GM19395 (cell line): Measurements from ENCODE around the gene KCTD19.

Source experiments
- ATAC-seq: cut with Tn5 transposase; IDR thresholded peaks from one replicate; pipeline ENCODE4 v1.9.1; 2021; ENCODE audit warnings: mild to moderate bottlenecking, moderate library complexity; ENCODE audit not compliant: unreplicated experiment

Gene KCTD19

DNA sequence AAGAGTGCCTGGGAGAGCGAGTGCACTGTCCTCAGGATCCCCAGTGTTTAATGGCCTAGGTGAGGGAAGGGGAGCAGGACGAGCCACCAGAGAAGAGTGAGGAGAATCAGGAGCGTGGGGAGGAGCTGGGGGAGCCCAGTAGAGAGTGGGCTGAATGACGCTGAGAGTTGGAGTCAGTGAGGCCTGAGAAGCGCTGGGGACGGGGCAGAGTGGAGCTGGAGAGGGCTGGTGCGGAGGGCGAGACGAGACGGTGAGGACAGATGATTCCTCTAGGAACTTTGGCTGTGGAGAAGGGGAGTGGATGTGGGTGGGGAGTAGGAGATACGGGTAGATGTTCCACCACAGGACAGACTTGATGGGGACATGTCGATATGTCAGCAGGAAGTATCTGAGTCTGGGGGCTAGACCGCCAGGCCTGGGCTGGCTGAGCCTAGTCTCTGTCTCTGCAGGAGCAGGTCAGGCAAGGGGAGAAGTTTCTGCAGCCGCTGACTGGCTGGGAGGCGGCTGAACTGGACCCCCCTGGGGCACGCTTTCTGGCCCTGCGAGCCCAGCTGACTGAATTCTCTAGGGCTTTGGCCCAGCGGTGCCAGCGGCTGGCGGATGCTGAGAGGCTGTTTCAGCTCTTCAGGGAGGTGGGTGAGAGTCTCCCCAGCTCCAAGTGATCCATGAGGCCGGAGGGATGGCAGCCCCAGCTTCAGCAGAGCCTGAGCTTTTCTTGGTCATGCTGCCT, 42.5 kb downstream of the KCTD19 start:
- ATAC-seq: no peak

DNA sequence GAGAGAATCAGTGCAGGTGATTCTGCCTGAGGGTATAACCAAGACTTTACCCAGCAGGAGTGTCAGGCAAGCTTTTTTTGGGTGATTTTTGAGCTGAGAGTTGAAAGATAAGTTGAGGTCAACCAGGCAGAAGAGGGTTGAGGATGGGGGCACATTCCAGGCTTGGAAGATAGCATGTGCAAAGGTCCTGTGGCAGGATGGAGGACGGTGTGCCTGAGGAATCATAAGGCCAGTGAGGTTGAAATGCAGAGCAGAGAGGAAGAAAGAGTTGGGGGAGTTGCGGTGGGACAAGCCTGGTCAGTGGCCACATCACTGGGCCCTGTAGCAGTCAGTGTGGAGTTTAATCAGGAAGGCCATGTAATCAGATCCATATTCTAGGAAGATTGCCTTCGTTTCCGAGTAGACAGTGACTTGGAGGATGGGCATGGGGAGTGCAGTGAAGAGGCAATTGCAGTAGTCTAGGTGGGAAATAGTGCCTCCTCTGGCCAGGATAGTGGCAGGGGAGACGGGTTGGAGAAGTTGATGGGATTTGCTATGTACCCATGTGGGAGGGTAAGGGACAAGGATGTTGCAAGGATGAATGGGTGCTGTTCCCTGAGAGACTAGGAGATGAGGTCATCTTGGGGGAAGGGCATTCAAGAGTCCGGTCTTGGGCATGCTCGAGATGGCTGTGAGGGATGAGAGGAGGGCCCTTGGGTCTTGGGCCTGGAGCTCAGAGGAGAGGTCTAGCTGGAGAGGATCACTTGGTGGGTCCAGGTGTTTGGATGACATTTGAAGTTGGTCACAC, 43.3 kb downstream of the KCTD19 start:
- ATAC-seq: no peak

DNA sequence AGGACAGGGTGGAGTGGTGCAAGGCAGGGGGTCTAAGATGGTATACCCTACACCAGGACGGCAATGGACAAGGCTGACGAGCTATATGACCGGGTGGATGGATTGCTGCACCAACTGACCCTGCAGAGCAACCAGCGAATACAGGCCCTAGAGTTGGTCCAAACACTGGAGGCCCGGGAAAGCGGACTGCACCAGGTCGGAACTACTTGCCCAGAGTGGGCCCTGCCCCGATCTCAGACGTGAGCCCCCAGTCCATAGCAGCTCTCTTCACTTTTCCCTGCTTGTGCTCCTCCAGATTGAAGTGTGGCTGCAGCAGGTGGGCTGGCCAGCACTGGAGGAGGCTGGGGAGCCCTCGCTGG, 44.1 kb downstream of the KCTD19 start:
- ATAC-seq: no peak

DNA sequence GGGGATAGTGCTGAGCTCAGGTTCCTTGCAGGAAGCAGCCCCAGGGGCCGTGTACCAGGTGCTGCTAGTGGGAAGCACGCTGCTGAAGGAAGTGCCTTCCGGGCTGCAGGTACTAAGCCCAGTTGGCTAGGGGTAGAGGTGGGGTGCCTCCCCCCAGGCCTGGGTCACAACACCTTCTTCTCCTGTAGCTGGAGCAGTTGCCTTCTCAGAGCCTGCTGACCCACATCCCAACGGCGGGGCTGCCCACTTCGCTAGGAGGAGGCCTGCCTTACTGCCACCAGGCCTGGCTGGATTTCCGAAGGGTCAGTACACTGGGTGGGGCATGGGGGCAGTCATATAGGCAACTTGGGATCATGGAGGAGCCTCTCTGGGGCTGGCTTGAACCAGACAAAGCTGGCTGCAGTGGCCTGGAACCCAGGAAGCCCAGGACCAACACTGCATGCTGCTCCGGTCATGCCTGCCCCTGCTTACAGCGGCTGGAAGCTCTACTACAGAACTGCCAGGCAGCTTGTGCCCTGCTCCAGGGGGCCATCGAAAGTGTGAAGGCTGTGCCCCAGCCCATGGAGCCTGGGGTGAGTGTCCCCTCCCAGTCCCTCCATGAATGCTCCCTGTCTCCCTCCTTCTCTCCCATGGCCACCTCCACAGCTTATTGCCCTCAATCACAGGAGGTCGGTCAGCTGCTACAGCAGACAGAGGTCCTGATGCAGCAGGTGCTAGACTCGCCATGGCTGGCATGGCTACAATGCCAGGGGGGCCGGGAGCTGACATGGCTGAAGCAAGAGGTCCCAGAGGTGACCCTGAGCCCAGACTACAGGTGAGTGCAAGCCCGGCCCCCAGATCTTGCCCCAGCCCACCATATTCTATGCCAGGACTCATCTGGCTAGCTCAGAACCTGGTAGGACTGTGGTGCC, 44.8 kb downstream of the KCTD19 start:
- ATAC-seq: no peak

DNA sequence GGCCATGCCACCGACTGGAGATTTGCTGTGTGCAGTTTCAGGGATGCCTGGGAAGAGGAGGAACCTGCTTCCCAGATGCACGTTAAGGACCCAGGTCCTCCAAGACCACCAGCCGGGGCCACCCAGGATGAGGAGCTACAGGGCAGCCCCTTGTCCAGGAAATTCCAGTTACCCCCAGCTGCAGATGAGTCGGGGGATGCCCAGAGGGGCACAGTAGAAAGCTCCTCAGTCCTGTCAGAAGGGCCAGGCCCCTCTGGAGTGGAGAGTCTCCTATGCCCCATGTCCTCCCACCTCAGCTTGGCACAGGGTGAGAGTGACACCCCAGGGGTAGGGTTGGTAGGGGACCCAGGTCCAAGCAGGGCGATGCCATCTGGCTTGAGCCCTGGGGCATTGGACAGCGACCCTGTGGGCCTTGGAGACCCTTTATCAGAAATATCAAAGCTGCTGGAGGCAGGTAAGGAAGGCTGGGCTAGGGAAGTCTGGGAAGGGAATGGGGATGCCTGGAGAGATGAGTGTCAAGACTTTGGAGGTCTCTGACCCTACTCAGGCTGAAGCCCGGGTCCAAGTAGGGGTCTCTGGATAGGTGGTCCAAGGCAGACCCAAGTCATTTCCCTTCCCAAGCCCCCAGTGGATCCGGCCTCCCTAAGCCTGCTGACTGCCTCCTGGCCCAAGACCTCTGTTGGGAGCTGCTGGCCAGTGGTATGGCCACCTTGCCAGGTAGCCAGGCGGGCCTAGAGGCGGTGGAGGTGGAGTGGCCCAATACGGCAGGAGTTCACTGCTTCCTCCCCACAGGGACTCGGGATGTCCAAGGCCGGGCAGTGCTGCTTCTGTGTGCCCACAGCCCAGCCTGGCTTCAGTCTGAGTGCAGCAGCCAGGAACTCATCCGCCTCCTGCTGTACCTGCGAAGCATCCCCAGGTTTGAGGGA, 46.2 kb downstream of the KCTD19 start:
- ATAC-seq: no peak

DNA sequence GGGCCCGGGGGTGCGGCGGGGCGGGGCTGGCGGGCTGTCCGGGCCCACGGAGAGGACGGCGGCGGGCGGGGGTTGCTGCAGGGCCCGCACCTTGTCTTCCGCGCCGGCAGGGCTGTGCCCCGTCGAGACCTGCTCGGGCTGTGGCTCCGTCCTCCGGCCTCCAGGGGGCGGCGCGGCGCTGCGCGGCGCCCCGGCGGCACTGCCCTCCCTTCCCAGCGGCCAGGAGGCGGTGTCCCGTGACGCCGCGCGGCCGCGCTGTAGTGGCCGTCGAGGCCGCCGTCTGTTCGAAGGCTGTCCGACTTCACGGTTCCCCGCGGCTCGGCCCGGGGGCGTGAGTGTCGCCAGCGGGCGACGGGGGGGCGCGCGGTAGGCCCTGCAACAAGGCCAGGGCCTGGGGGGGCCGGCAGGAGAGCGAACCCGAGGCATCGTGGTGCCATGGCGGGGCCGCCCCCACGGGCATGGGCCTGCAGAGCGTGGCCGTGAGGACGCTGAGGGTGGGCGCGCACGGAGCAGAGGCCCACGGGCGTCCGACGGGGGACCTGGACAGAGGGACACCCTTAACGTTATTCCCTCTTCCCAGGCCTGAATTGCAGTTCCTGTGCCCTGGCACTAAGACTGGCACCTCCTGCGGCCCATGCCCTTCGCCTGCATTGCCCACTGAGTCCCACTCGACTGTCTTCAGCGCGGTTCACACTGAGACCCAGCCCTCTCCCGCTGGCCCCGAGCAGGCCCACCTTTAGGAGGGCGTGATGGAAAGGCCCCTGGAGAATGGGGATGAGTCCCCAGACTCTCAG, 47.0 kb downstream of the KCTD19 start, which contains the start of gene PLEKHG4:
PLEKHG4 (plus strand) TSS at position 237 of the 794 bp plus-strand sequence; CDS start at position 750, 513 bp downstream.
- peak; percentile 70 for ATAC-seq

DNA sequence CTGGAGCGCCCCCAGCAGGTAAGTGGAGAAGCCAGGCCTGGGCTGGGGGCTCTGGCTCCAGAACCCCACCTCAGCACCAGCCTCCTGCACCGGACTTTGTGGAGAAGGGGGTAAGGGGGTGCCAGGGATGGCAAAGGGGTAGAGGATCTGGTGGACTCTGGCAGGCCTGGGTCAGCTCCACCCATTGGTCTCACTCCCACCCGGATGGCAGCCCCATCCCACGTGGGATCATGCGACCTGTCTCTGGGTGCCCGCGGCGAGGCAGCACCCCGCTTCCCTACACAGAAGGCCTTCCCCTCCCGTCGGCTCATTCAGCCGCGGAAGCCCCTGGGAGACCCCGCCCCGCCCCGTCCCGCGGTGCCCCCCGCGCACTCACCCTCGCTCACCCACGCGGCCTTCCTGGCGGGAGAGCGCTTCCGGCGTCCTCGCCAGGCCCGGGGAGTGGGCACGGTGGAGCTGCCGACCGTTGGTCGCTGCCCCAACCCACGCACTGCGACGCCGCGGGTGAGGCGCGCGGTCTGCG, 47.7 kb downstream of the KCTD19 start:
- peak; percentile 40 for ATAC-seq

DNA sequence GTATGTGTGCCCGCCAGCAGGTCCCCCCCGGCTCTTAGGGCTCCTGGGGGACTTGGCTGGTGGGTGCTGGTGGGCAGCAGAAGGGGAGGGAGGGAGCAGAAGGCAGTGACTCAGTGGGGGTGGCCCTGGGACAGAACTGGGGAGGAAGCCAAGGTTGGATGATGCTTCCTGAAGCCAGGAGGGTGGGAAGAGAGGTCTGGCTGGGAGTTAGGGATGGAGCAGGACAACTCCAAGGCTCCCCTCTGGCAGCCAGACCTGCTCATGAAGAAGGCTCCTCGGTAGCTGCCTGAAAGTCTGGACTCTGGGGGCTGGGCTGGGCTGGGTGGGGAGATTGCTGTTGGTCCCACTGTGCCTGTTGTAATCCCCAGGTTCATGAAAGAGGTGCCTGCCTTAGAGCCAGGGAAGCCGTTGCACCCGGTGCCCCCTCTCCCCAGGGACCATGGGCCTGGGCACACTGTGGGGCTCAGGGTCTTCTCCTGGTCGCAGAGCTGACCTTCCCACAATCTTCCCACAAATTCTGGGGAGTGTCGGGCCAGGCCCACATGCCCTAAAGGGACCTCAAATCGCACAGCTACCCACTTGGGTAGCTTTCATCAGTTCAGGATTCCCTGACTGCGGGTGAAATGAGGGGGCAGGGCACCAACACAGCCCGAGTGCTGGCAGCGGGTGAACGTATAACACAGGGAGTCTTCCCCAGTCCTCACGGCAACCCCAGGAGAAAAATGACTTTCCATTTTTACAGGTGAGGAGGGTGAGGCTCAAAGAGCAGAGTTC, 48.4 kb downstream of the KCTD19 start:
- no peak for ATAC-seq

DNA sequence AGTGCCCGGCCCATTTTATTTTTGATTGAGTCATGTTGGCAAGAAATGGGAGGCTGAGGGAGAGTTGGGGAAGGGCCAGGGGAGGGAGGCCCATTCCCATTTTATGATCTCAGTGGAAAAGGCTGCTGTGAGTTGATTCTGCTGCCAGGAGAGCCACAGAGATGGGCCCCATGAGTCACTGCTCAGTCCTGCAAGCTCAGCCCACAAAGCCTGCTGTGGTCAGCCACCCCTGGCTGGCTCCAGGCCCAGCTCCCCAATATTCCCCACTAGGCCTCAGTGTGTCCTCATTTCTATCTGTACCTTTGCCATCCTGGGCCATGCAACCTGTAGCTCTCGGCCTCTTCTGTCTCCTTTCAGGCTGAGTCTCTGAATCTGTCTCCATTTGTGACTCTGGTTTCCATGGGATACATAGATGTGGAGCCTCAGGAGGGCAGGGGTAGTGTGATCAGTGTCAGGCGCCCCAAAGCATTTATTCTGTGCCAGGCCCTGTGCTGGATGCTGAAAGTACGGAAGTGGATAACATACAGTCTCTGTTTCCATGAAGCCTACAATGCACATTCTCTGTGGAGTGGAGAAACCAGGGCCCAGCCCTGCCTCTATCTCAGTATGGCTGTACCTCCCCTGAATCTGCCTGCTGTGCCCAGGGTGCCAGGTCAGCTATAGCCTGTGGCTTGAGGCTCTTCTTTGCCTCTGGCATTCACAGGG, 49.1 kb downstream of the KCTD19 start:
- no peak for ATAC-seq

DNA sequence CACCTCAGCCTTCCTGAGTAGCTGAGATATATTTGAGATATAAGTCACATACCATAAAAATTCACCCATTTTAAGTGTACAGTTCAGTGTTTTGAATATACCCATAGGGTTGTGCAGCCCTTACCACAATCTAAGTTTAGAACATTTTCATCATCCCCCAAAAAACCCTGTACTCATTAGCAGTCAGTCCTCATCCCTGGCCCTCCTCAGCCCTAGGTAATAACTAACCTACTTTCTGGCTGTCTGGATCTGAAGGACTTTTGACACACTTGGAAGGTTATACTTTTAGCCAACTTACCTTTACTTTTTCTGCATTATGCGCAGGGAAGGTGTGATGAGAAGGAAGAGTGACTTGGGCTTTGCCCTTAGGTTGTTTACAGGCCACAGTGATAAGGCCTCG, 51.2 kb downstream of the KCTD19 start:
- ATAC-seq: no peak

DNA sequence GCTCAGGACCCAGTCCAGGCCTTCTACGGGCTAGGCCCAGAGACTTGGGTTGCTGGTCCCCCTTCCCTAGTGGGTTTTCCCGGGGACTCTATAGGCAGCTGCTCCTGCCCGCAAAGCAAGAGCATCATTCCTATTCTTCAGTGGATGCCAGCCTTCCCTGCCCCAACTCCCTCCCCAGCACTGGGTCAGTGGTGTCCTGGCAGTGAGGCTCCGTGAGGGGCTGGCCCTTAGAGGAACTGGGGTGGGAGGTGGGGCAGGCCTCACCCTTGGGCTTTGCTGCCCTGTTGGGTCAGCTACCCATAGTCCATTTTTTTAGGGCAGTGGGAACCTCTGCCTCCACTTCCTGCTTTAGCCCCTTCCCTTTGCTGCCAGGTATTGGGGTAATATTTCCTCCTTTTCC, 55.1 kb downstream of the KCTD19 start:
- no peak for ATAC-seq

DNA sequence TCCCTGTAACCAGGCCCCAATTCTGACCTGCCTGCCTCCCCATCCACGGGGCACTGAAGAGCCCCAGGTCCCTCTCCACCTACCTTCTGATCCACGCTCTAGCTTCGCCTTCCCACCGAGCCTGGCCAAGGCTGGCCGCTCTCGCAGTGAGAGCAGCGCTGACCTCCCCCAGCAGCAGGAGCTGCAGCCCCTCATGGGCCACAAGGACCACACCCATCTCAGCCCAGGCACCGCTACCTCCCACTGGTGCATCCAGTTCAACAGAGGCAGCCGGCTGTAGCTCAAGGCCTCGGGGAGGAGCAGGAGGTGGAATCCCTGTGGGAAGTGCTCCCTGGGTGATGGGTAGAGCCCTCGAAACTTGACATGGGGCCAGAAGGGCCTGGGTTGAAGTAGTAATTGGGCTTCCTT, 55.6 kb downstream of the KCTD19 start:
- no peak for ATAC-seq

DNA sequence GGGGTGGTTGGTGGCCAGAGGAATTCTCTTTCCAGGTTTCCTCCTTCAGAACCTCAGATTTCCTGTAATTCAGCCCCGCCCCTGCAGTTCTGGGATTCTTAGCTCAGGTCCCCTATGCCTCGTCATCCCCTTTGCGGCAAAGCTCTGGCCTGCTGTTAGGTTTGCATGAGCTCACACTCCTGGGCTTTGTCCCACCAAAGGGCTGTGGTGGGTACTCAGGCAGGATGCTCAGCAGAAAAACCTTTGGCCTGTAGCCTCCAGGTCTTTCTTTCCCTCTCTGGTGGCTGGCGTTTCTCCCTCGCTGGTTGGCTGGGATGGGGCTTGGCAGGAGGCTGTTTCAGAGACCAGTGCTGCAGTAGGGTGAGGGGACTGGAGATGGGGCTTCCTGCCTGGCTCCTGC, 56.8 kb downstream of the KCTD19 start:
- no peak for ATAC-seq

DNA sequence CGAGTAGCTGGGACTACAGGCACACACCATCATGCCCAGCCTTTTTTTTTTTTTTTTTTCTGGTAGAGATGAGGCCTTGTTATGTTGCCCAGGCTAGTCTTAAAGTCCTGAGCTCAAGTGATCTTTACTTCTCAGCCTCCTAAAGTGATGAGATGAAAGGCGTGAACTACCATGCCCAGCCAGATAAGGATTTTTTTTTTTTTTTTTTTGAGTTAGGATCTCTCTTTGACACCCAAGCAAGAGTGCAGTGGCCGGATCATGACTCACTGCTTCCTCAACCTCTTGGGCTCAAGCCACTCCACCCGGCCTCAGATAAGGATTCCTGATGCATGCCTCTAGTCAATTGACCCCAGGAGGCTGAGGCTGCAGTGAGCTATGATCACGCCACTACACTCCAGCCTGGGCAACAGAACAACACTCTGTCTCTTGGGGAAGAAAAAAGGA, 58.4 kb downstream of the KCTD19 start:
- ATAC-seq: no peak

DNA sequence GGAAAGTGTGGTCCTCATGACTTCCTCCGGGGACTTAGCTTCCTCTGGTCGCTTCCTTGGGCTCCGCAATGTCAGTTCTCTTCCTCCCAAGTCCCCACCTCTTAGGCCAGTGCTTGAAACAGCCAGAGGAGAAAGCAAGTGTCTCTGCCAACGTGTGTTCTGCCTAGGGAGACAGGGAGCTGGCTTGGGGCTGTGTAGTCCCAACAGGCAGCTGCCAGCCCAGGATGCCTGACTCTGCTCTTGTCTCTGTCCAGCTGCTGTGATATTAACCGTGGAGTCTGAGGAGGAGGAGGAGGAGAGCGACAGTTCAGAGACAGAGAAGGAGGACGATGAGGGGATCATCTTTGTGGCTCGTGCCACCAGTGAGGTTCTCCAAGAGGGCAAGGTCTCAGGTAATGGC, 60.7 kb downstream of the KCTD19 start:
- ATAC-seq: no peak

DNA sequence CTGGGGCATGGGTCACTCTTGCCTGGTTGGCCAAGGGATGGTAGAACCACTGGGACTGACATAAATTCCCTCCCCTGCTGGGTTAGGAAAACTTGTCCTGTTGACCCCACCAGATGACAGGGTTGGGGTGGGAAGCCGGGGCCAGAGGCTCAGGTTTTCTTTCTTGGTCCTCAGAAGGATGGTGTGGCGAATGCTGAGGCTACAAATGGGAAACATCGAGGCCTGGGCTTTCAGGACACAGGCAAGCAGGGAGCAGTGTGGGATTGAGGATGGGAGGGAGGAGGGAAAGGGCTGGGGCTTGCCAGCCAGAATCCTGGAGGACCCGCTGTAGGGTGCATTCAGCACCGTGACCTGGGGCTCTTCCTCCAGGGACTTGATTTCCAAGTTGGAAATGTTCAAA, 61.7 kb downstream of the KCTD19 start:
- no peak for ATAC-seq

DNA sequence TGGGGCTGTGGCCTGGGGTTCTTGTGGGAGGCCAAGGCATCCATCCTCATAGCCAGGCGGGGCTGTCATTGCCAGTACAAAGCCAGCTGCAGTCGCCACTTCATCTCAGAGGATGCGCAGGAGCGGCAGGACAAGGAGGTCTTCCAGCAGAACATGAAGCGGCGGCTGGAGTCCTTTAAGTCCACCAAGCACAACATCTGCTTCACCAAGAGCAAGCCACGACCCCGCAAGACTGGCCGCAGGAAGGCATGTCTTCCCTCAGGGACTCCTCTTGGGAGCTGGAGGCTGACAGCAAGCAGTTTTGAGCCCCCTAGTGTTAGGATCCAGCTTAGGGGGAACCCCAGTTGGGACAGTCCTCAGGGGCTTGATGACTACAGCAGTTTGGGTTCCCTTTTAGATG, 62.3 kb downstream of the KCTD19 start:
- ATAC-seq: no peak

DNA sequence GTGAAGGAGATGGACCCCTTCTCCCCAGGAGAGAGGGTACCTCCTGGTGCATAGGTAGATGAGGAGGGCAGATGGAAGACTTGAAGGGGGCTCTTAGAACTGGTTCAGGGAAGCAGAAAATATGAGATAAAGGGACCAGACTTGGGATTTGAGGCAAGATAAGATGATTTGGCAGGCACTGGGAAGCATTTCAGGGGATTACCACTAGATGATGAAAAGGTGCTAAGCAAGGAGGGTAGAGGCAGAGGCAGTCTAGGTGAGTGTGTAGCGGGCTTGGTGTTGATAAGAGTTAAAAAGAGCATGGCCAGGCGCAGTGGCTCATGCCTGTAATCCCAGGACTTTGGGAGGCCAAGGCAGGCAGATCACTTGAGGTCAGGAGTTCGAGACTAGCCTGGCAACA, 63.3 kb downstream of the KCTD19 start:
- no peak for ATAC-seq
